Non-pigmented ciliary epithelial cell (primary cell): ENCODE data around the gene OR4C11.

Experiments used
- DNase-seq: peaks from one replicate; pipeline ENCODE4 v3.0.0-alpha.2; 2010; ENCODE audit warnings: low read depth

Gene OR4C11, protein sequence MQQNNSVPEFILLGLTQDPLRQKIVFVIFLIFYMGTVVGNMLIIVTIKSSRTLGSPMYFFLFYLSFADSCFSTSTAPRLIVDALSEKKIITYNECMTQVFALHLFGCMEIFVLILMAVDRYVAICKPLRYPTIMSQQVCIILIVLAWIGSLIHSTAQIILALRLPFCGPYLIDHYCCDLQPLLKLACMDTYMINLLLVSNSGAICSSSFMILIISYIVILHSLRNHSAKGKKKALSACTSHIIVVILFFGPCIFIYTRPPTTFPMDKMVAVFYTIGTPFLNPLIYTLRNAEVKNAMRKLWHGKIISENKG

GRCh38 chr11:55607545-55607944, at the start of gene OR4C11:
Gene OR4C11, minus strand, starts transcription at chr11:55607645. Its CDS starts 3,272 bp downstream, at chr11:55604373.
- no peak for DNase-seq

- no peak for DNase-seq
Observed at GRCh38 chr11:55655096-55655495, 47.7 kb upstream of the OR4C11 start.

DNA sequence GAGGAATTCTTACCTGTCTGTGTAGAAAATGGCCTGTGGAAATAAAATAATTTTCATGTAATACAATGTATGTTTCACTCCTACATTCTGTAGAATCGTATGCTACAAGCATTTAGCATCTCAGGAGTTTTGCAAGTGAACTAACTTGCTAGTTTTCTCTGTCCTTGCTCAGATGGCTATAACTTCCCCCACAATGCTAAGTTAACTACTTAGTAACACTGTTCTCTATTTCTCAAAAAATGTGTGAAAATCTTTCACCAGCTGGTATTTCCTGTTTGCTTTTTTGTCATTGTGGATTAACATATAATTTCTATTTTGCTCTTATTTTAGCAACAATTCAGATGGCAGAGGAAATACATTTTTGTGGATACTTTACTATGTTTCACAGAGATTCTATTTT, 45.1 kb upstream of the OR4C11 start:
- no peak for DNase-seq

GRCh38 chr11:55648027-55648426, 40.6 kb upstream of the OR4C11 start, which contains the start of gene OR4S2:
Gene OR4S2, plus strand, starts transcription at chr11:55648327. Its CDS starts 2,577 bp downstream, at chr11:55650904.
- DNase-seq = no peak

GRCh38 chr11:55634813-55635212, 27.4 kb upstream of the OR4C11 start, which contains the start of gene OR4P4:
Gene OR4P4, plus strand, starts transcription at chr11:55635113.
- DNase-seq = no peak

DNA sequence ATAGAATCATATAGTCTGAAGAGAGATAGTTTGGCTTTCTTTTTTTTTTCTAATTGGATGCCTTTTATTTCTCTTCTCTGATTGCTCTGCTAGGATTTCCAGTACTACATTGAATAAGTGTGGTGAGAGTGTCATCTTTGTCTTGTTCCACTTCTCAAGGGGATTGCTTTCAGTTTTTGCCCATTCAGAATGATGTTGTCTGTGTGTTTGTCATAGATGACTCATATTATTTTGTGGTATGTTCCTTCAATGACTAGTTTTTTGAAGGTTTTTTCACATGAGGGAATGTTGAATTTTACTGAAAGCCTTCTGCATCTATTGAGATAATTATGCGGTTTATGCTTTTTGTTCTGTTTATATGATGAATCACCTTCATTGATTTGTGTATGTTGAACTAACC, 17.1 kb upstream of the OR4C11 start:
- DNase-seq = no peak

GRCh38 chr11:55572548-55572947, 34.9 kb downstream of the OR4C11 start:
- no peak for DNase-seq

- DNase-seq = no peak
Observed at GRCh38 chr11:55571828-55572227, 35.6 kb downstream of the OR4C11 start, which contains the start of gene OR4C16. Gene OR4C16, plus strand, starts transcription at chr11:55572128. Its CDS starts 0 bp downstream, at chr11:55572128.

DNA sequence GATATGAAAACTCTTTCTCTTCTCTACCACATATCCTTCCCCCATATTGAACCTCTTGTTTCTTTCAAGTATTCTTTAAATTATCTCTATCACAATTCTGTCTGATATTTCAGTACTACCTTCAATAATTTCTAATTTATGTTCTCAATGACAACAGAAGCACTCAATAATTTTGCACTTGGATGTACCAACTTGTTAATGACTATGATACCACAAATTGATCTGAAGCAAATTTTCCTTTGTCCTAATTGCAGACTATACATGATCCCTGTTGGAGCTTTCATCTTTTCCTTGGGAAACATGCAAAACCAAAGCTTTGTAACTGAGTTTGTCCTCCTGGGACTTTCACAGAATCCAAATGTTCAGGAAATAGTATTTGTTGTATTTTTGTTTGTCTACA, 53.3 kb downstream of the OR4C11 start, which contains the start of gene OR4C15:
Gene OR4C15, plus strand, starts transcription at position 301 of the 400 bp plus-strand sequence. Its CDS starts 0 bp downstream, at position 301.
- no peak for DNase-seq
